Forelimb muscle (tissue), 1 donor: ENCODE measurements around the gene MTFR1L. TPM values are rescaled to one million over a fixed set of nuclear protein-coding genes. Genes with fewer than 3 reads are reported as not detected.

Source experiments
- DNase-seq: peaks from one replicate; pipeline ENCODE4 v3.0.0-alpha.2; 2013; ENCODE audit warnings: low read depth
- polyA plus RNA-seq: library from polyadenylated mRNA; unstranded; fragments of 120-200 nt; gene quantifications from one replicate; pipeline ENCODE4 v1.2.1, GENCODE V29; 2013; ENCODE audit not compliant: insufficient read length

MTFR1L gene
- polyA plus RNA-seq, 1 donor, result 69.7 TPM

DNA sequence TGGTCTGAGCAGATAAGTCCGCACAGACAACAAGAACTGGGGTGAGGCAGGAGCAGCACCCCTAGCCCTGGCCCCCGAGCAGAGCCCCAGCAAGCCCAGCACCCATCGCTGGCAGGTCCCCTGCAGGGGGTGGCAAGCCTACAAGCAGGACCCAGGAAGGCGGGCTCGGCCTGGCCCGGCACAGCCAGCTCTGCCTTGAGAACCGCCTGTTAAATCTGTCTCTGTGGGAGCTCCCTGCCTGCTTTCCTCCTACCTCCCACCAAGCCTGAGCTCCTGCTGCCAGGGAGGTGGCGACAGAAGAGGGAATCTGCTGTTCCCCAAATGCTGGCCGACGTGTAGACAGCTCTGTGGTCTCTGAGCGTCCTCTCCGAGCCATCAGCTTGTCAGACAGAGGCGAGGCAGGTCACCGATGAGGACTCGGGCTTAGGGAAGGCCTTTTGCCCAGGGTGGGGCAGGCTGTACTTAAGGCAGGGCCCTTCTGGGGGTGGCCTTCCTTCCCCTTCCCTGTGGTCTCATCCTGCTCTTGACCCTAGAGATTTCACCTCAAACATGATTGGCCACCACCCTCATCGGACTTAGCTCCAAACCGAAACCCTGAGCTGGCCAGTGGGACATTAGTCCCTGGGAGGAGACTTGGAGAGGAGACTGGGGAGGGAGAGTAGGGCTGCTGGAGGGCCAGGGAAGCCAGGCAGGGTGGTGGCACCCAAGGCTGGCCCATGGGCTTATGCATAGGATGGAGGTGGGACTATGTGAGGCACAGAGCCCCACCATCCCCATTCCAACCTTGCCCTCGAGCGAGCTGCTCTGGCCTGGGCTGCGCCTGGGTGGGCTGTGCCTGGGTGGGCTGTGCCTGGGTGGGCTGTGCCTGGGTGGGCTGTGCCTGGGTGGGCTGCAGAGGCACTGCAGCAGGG is 12.0 kb upstream of the MTFR1L start:
- DNase-seq, result no peak

DNA sequence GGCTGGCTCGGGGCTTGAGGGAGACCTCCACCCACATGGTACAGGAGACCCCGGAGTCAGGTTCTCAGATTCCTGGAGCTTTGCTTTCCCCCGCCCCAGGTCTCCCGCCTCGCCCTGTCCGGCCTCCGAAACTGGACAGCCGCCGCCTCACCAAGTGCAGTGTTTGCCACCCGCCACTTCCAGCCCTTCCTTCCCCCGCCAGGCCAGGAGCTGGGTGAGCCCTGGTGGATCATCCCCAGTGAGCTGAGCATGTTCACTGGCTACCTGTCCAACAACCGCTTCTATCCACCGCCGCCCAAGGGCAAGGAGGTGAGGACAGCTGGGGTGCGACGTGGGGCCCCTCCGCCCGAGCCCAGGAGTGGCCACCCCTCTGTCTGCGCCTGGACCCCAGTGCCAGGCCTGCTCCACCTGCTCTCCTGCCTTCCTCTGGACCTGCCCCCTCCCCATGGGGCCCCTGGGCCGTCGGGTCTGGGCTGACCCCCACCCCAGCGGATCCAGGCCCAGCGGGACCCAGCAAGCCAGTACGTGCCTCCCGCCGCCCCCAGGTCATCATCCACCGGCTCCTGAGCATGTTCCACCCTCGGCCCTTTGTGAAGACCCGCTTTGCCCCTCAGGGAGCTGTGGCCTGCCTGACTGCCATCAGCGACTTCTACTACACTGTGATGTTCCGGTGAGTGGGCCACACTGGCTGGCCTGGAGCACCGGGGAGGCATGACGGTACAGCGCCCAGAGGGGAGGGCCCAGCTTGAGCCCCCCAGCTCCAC is 11.1 kb upstream of the MTFR1L start:
- no peak for DNase-seq

DNA sequence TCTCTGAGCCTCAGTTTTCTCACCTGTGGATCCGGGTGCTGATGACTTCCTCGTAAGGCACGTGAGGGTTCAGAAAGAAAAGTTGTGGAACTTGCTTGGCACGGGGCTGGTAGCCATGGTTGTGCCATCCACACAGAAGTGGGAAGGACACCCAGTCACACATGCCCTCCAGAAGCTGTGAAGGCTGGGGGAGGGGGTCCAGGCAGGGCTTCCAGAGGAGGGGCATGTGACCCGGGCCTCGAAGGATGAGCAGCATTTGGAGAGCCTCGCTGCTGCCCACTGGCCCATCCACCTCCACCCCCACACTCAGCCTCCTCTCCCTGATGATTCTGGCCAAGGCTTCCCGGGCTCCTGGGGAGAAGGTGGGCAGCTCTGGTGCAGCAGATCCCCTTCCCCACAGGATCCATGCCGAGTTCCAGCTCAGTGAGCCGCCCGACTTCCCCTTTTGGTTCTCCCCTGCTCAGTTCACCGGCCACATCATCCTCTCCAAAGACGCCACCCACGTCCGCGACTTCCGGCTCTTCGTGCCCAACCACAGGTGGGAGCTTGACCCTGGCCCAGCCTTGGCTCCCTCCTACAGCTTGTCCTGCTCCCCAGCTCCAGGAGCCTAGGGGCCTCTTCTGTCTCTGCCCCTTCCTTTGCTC is 10.3 kb upstream of the MTFR1L start:
- no peak for DNase-seq

DNA sequence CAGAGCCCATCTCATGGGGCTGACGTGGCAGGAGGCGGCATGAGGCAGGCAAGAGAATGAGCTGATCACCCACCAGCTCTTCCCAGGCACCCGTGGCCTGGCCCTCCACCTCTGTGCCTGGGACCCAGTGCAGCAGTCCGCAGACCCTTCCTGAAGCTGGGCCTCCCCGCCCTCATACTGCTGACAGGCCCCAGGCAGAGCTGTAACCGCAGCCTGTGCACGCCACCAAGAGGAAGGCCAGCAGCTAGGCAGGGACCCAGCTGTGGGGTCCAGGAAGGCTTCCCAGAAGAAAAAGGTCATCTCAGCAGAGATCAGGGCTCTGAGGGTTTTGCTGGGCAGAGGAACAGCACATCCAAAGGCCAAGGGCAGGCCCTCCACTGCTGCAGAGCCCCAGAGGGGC is 9.8 kb upstream of the MTFR1L start:
- DNase-seq, result no peak

DNA sequence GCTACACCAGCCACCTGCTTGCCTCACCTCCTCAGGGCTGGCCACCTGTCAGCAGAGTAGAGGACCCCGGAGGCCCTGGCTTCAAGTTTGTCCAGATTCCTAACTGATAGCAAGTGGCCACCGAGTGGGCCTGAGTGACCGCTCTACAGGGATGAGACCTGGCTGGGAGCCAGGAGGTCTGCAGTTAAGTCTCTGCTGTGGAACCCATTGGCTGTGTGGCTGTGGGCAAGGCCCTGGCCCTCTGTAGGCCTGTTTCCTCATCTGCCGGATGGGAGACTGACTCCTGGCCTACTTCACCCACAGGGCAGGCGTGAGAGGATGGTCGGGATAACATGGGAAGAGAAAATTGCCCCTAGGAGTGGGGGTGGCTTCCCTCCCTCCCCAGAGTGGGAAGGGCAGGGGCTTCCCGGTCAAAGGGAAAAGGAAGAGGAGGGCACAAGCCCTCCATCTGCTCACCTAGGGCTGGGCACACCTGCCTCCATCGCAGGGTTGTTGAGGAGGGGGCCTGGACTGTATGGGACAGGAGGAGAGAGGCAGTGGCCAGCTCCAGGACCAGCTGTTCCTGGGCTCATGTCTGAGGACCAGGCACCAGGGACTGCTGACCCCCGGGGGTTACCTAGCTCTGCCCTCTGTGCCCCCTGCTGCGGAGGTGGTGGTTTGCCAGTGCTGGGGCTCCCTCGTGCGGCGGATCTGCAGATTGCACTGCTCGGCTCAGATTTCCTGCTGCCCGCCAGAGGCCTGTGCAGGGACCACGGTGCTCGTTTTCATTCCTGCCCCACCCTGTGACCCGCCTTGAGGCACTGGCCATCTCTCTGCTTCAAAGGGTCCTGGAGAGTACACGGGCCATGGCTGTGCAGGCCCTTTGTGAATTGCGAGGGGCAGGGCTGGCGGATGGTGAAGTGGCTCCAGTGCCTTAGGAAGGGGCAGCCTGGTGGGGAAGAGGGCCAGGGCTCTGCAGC is 9.1 kb upstream of the MTFR1L start:
- no peak for DNase-seq

DNA sequence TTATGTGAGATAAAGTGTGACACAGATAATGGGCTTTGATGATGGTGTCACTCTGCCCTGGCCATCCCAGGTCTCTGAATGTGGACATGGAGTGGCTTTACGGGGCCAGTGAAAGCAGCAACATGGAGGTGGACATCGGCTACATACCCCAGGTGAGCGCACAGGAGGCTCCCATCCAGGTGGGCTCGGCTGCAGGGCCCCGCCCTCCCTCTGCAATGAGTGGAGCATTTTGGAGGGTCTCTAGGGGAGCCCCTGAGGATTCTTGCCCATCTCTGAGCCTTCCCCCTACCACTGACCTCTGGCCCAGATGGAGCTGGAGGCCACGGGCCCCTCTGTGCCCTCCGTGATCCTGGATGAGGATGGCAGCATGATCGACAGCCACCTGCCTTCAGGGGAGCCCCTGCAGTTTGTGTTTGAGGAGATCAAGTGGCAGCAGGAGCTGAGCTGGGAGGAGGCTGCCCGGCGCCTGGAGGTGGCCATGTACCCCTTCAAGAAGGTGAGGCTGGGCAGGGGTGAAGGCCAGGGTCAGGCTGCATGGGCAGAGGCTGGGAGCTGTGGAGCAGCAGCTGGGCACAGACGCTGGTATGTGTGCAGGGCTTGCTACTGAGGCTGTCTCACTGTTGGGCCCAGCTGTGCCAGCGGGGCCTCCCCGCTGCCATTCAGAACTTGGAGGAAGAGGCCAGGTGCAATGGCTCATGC is 8.2 kb upstream of the MTFR1L start:
- no peak for DNase-seq

DNA sequence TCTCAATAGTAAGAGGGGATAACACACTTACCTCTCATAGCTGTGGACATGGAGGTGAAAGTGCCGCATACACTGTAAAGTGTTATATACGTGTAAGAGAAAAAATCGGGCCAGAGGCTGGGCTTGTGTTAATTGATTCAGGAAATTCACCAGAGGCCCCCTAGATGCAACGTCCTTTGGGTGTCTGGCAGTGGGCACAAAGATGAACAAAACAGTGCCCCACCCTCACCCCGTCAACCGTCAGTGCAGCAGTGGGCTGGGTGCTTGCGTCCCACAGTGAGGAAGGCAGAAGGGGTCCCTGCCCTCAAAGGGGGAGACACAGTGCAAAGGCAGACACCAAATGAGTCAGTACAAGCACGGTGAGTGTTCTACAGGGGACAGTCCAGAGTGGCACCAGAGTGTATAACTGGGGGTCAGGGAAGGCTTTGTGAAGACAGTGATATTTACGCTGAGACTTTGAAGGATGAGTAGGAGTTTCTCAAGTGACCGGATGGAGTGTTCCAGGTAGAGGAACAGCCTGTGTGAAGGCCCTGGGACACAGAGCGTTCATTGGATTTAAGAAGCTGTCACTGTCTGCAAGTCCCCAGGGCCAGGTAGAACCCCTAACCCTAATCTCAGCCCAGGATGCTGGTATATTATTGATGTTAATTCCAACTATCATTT is 6.6 kb upstream of the MTFR1L start:
- no peak for DNase-seq

DNA sequence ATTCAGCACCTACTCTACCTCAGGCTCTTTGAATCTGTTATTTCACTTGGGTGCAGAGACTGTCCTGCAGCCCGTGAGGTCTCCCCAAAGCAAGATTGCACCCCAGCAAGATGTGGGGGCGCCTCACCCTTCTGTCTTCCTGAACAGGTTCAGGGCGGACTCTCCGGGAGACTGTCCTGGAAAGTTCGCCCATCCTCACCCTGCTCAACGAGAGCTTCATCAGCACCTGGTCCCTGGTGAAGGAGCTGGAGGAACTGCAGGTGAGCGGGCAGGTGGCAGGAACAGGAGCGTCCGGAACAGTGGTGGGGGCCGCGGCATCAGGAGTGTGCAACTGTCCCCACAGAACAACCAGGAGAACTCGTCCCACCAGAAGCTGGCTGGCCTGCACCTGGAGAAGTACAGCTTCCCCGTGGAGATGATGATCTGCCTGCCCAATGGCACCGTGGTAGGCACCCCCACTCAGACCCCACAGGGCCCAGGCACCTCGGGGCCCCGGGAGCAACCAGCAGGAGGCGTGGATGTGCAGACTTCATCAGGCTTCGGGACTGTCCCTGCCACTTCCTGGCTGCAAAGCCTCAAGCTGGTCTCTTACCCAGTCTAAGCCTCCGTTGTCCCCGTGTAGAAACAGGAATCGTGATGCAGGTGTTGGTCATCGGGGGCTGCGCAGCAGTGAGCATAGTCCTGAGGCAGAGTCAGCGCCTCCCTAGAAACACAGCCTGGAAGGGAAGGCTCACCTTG is 5.9 kb upstream of the MTFR1L start:
- DNase-seq, result no peak

DNA sequence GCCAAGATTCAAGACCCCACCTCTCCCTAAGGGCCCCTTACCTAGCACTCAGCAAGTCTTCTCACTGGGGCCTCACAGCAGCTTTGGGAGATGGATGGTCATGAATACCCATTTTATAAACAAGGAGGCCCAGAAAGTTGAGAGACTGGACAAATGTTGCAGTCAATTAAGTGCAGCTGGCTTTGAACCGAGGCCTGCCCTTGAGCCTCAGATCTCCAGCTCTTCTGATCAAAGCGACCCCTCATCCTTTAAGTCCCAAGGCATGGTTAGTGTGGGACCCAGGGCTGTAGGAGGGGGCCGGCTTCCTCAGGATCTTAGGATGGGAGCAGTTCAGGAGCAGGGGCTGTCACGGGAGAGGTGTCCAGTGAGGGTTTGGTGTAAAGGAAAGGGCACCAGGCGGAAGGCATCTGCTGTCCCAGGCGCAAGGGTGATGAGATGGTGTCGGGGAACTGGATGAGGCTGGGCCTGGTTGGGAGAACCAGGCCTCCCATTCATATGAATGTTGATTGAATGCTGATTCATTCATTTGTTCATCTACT is 5.1 kb upstream of the MTFR1L start:
- DNase-seq, result no peak

DNA sequence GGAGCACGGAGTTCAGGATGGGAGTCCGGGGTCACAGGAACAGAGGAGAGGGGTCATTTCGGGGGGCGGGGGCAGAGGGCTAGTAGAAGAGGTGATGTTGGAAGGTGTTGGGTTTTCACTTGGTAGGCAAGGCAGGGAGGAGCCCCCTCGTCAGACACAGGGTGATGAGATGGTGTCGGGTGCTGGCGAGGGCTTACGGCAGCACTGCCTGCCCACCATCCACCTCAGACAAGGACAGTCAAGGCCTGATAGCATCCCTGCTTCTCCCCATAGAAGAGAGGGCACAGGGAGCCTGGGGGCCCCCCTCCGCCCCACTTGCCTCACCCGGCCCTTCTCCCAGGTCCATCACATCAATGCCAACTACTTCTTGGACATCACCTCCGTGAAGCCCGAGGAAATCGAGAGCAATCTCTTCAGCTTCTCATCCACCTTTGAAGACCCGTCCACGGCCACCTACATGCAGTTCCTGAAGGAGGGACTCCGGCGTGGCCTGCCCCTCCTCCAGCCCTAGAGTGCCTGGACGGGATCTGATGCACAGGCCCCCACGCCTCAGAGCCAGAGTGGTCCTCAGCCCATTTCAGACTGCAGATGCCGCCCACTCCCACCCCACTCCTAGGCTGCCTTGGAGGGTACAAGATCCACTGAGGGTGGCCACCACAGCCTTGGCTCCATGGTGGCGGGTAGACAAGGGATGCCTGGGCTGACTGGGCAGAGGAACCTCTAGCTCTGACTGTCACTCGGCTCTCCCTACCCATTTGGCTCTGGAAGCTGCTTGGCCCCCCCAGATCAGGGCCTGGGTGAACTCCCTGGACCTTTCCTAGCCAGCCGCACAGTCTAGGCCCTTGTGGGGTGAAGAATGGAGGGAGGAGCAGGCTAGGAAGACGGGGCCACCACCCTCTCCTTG is 4.3 kb upstream of the MTFR1L start:
- DNase-seq, result no peak

DNA sequence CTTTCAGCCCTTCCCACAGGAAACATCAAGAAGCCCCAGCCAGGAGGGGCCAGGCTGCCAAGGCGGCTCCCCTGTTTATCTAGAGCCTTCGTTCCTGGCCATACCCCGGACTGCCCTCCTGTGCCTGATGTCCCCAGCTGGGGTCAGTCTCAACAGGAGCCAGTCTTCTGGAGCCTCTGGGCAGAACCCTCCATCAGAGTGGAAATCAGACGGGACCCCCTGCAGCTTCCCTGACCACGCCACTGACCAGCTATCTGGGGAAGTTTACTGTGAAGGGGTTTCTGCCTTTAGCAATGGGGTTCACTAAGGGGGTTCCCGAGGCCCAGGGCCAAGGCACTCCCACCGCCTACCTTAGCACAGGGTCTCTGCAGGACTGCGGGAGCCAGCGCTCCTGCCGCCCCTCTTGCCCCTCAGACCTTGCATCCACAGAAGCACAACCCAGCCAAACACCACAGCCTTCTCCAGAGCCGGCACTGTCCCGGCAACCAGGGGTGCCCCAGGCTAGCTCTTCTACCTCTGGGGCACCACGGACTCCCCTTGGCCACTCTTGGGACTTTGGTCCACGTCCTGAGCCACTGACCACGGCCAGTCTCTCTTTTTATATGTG is 3.5 kb upstream of the MTFR1L start:
- DNase-seq, result no peak

DNA sequence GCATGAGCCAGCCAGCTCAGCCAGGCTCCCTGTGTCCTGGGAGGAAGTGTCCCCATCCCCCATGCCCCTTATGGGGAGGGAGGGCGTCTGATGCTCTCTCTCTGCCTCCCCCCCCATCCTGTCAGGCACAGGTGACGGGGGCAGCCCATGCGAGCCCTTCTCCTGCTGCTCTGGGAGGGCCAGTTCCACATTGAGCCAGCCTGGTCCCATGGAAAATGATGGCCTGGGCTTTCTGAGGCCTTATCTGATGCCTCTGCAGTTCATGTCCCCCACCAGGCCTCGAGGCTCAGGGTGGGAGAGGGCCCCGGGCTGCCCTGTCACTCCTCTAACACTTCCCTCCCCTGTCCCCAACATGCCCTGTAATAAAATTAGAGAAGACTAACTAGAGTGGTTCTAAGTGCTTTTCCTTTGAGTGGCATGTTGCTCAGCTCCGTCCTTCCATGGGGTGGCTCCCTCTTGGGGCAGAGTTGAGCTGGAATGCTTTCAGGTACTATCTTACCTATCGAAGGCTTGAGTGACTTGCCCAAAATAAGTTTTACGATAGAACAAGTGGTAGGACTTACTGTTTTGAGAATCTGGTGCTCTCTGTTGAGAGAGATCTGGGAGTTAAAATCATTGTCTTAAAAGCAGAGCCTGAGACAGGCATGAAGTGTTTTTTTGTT is 1.8 kb upstream of the MTFR1L start:
- no peak for DNase-seq

DNA sequence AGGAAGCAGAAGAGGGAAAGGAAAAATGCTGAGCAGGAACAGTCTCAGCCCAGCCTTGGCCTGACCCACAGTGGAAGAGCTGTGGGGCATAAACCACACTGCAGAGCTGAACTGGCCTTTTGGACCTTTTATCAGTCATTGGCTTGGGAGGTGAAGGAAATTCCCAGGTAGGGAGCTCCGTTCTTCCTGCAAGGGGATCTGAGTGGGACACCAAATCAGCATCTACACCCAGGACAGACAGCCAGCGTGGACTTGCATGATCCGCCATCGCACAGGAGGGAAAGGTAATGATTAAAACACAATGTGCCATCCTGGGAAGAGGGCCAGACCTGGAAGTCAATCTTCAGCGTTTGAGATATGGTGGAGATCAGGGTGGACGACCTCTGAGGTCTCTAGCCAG is 1.2 kb upstream of the MTFR1L start:
- DNase-seq, result no peak

DNA sequence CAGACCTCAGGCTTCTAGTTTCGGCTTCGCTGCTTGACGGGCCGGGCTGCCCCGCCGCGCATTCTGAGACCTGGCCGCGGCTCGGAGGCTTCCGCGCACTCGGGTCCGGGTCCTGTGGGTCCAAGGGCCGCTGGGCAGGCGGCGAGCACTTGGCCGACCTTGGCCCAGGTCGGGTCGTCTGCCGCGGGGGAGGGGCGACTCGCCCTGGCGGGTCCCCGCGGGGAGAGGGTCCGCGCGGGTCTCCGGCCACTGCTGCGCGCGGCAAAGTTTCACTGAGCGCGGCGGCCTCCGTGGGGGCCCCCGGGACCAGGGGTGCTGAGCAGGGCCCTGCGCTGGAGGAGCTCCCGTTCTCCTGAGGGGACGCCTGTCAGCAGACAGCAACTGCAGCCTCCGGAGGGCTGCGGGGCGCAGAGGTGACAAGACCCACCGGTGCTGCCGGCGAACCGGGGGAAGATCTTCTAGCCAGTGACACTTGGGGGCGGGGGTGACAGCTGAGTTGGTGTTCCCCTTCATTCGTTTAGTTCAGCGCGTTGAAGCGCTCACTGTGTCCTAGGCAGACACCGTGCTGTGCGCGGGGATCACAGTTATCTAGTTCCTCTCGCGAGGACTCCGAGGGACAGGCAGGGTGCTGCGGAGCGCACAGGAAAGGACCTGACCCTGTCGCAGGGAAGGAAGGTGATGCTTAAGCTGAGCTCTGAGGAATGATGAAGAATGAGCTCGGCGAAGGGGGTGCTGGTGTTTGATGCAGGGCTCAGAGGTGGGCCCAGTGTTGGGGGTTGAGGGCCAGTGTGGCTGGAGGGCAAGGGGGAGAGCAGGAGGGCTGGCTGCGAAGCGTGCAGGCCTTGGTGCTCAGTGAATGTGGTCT is 725 bp downstream of the MTFR1L start:
- no peak for DNase-seq

DNA sequence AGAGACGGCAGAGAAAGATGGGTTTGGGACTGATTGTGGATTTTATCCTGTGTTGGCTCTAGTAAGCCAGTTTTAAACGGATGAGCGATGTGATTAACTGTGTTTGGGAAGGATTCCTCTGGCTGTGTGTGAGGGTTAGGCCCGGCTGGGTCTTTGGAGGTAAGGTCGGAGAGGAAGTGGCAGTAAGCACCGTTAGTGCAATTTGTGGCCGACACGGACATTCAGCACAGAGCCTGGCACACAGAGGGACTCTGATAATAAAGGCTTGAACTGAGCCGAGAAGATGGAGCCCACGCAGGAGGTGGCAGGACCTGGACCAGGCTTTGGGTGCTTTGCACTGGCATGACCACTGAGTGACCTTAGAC is 1.3 kb downstream of the MTFR1L start:
- DNase-seq, result no peak

DNA sequence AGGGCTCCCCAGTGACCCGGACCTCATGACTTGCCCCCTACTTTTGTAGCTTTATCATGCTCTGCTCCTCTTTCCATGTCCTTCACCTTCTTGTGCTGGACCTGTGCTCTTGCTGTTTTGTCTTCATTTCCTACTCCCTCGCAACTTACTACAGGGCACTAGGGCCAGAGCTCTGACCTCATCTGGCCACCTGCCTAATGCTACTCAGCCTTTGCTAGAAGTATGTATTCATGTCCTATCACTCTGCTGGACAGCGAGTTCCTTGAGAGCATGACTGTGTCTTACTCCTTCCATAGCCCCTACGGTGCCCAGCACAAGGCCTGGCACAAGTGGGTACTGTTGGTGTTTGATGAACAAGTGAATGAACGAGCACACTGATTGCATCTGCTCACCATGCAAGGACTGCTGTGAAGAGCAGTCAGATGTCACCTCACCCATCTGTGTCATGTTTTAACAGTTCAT is 1.9 kb downstream of the MTFR1L start:
- no peak for DNase-seq
